Measurements from ENCODE around the gene ELP4. TPM values are rescaled to one million over a fixed set of nuclear protein-coding genes. Genes with fewer than 3 reads are reported as not detected.

ELP4 gene
- total RNA-seq, 1 experiment from 2014 or later, result 15.2 TPM

- H3K4me3 Mint-ChIP-seq, result no peak overlapping the region
Measured at GRCh38 chr11:31664129-31664528, 154.6 kb downstream of the ELP4 start.

More at GRCh38 chr11:31664129-31664528, 154.6 kb downstream of the ELP4 start:
- no peak overlapping the region for H2BK20ac ChIP-seq (ENCODE audit: low read depth, low read length, poor library complexity, severe bottlenecking)
- no peak overlapping the region for H4K5ac ChIP-seq (ENCODE audit: insufficient read length, low read depth, low read length)
- no peak overlapping the region for H3K23ac ChIP-seq (ENCODE audit: insufficient read length, low read depth, low read length)
- H3K18ac ChIP-seq (ENCODE audit: insufficient read length, low read depth, low read length), result no peak overlapping the region
- H3K4me1 Mint-ChIP-seq, result peaks cover 8 to 9% of the 10 kb centered on the region in 2 experiments
- H3K27ac ChIP-seq (ENCODE audit: insufficient read length, low read depth, low read length), result no peak overlapping the region
- H3K9me3 Mint-ChIP-seq, result no peaks in the 10 kb centered on the region
- H2BK120ac ChIP-seq (ENCODE audit: low read depth, low read length, poor library complexity, severe bottlenecking), result no peak overlapping the region
- no peak overlapping the region for H3K4ac ChIP-seq (ENCODE audit: low read depth, low read length)
- no peak overlapping the region for H4K91ac ChIP-seq (ENCODE audit: insufficient read length, low read depth, low read length)
- TF ChIP-seq, protein P1, sequence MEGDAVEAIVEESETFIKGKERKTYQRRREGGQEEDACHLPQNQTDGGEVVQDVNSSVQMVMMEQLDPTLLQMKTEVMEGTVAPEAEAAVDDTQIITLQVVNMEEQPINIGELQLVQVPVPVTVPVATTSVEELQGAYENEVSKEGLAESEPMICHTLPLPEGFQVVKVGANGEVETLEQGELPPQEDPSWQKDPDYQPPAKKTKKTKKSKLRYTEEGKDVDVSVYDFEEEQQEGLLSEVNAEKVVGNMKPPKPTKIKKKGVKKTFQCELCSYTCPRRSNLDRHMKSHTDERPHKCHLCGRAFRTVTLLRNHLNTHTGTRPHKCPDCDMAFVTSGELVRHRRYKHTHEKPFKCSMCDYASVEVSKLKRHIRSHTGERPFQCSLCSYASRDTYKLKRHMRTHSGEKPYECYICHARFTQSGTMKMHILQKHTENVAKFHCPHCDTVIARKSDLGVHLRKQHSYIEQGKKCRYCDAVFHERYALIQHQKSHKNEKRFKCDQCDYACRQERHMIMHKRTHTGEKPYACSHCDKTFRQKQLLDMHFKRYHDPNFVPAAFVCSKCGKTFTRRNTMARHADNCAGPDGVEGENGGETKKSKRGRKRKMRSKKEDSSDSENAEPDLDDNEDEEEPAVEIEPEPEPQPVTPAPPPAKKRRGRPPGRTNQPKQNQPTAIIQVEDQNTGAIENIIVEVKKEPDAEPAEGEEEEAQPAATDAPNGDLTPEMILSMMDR (conservative IDR thresholded peaks at IDR 0.05), result no peak
- no peak overlapping the region for H3K14ac ChIP-seq (ENCODE audit: insufficient read depth, low read length)
- H3T11ph ChIP-seq (ENCODE audit: low read length), result no peak overlapping the region
- no peak overlapping the region for H2AFZ ChIP-seq (ENCODE audit: low read length)
- H4K8ac ChIP-seq (replicated peaks; ENCODE audit: insufficient read length, low read depth, low read length), result no peak overlapping the region
- H3K79me2 ChIP-seq (ENCODE audit: insufficient read depth, low read length), result no peaks in the 10 kb centered on the region
- no peak overlapping the region for H3K56ac ChIP-seq (ENCODE audit: insufficient read length, low read depth, low read length)
- no peak overlapping the region for H3K27ac Mint-ChIP-seq
- no peaks in the 10 kb centered on the region for H3K79me1 ChIP-seq (ENCODE audit: insufficient read depth, low read depth, low read length, poor library complexity, severe bottlenecking)
- H3K4me2 ChIP-seq (ENCODE audit: insufficient read depth, insufficient read length, low read length), result no peak overlapping the region
- no peak overlapping the region for H2AK5ac ChIP-seq (ENCODE audit: insufficient read length, low read length)
- no peak overlapping the region for H3K9ac ChIP-seq (ENCODE audit: extremely low read depth, insufficient read length, low read length)
- no peak overlapping the region for H2BK15ac ChIP-seq (ENCODE audit: low read depth, low read length)
- H2BK5ac ChIP-seq (ENCODE audit: insufficient read length, low read length), result no peak overlapping the region
- no peak for DNase-seq
- H3K4me1 ChIP-seq (ENCODE audit: insufficient read depth, low read length), result no peaks in the 10 kb centered on the region
- no peaks in the 10 kb centered on the region for H3K36me3 Mint-ChIP-seq (ENCODE audit: insufficient read depth in 1 of 3, low read depth in 3 of 3)
- no peaks in the 10 kb centered on the region for H3K23me2 ChIP-seq (ENCODE audit: insufficient read length, low read depth, low read length, poor library complexity, severe bottlenecking)
- no peaks in the 10 kb centered on the region for H4K20me1 ChIP-seq (ENCODE audit: control insufficient read depth, insufficient read depth, insufficient read length)
- no peaks in the 10 kb centered on the region for H3K27me3 Mint-ChIP-seq (ENCODE audit: low read depth)
- WGBS (ENCODE audit: extremely low coverage, insufficient read length, low lambda C conversion rate), result no CpG with 5 or more reads among the region's 3 CpGs
- no peaks in the 10 kb centered on the region for H3K27me3 ChIP-seq (ENCODE audit: insufficient read depth, low read length)
- H2BK12ac ChIP-seq (ENCODE audit: insufficient read length, low read depth, low read length), result no peak overlapping the region
- H3K9me3 ChIP-seq (ENCODE audit: control insufficient read depth, low read depth, low read length), result no peaks in the 10 kb centered on the region

All from H9 (cell line).